HG02759 (cell line): ENCODE measurements around the gene AGFG2.

Source experiments
- ATAC-seq: cut with Tn5 transposase; IDR thresholded peaks from one replicate; pipeline ENCODE4 v1.9.1; 2021; ENCODE audit warnings: mild to moderate bottlenecking, moderate library complexity; ENCODE audit not compliant: unreplicated experiment

Gene AGFG2

GRCh38 chr7:100583132-100584053 is 44.4 kb downstream of the AGFG2 start:
- ATAC-seq, result no peak

- no peak for ATAC-seq
Observed at GRCh38 chr7:100584054-100584682, 45.2 kb downstream of the AGFG2 start.

GRCh38 chr7:100584683-100585510 is 45.9 kb downstream of the AGFG2 start:
- ATAC-seq, result no peak

GRCh38 chr7:100585511-100586265 is 46.7 kb downstream of the AGFG2 start, which contains the start of gene LRCH4:
LRCH4 (minus strand) TSS chr7:100586129; CDS start chr7:100586100, 29 bp downstream.
- ATAC-seq, result peak; percentile 25

- peak; percentile 86 for ATAC-seq
Observed at GRCh38 chr7:100586266-100587025, 47.4 kb downstream of the AGFG2 start, which contains the start of gene FBXO24. FBXO24 (plus strand) TSS chr7:100586328; CDS start chr7:100586626, 298 bp downstream.

GRCh38 chr7:100588438-100588837 is 49.4 kb downstream of the AGFG2 start:
- no peak for ATAC-seq

GRCh38 chr7:100589341-100589947 is 50.4 kb downstream of the AGFG2 start:
- no peak for ATAC-seq

- no peak for ATAC-seq
Observed at GRCh38 chr7:100590077-100590737, 51.2 kb downstream of the AGFG2 start.

- ATAC-seq, result no peak
Observed at GRCh38 chr7:100591596-100591995, 52.6 kb downstream of the AGFG2 start.

GRCh38 chr7:100595188-100595587 is 56.2 kb downstream of the AGFG2 start:
- no peak for ATAC-seq

- no peak for ATAC-seq
Observed at GRCh38 chr7:100598425-100598824, 59.4 kb downstream of the AGFG2 start.

- ATAC-seq, result no peak
Observed at GRCh38 chr7:100599911-100600729, 61.1 kb downstream of the AGFG2 start.

- no peak for ATAC-seq
Observed at GRCh38 chr7:100600730-100601038, 61.7 kb downstream of the AGFG2 start.

- no peak for ATAC-seq
Observed at GRCh38 chr7:100602889-100603725, 64.1 kb downstream of the AGFG2 start.

GRCh38 chr7:100603726-100604027 is 64.7 kb downstream of the AGFG2 start:
- ATAC-seq, result peak; percentile 4

GRCh38 chr7:100604028-100604975 is 65.3 kb downstream of the AGFG2 start:
- ATAC-seq, result peak; percentile 72
